AG08395 (cell line): Measurements from ENCODE around the gene ATXN7L1.

Experiments
- DNase-seq: peaks from one replicate; pipeline ENCODE4 v3.0.0; 2012; ENCODE audit warnings: mixed read lengths, low spot score

The ATXN7L1 gene

GRCh38 chr7:105644937-105645336 lies 231.5 kb downstream of the ATXN7L1 start:
- DNase-seq: no peak

GRCh38 chr7:105643851-105644250 lies 232.5 kb downstream of the ATXN7L1 start:
- DNase-seq: no peak

GRCh38 chr7:105643384-105643783 lies 233.0 kb downstream of the ATXN7L1 start:
- DNase-seq: no peak

GRCh38 chr7:105642264-105642663 lies 234.1 kb downstream of the ATXN7L1 start:
- no peak for DNase-seq

- no peak for DNase-seq
These were observed 235.2 kb downstream of the ATXN7L1 start for GRCh38 chr7:105640956-105641810.

GRCh38 chr7:105639667-105640493 lies 236.5 kb downstream of the ATXN7L1 start:
- DNase-seq: no peak

GRCh38 chr7:105638902-105639495 lies 237.4 kb downstream of the ATXN7L1 start:
- no peak for DNase-seq

- no peak for DNase-seq
These were observed 238.1 kb downstream of the ATXN7L1 start for GRCh38 chr7:105638334-105638733.

GRCh38 chr7:105637755-105638154 lies 238.6 kb downstream of the ATXN7L1 start:
- DNase-seq: no peak

- DNase-seq: no peak
These were observed 239.4 kb downstream of the ATXN7L1 start for GRCh38 chr7:105636982-105637381.

GRCh38 chr7:105635197-105635596 lies 241.2 kb downstream of the ATXN7L1 start:
- no peak for DNase-seq

- DNase-seq: no peak
These were observed 250.4 kb downstream of the ATXN7L1 start for GRCh38 chr7:105625986-105626385.

- DNase-seq: no peak
These were observed 252.5 kb downstream of the ATXN7L1 start for GRCh38 chr7:105623906-105624305.

GRCh38 chr7:105623378-105623777 lies 253.0 kb downstream of the ATXN7L1 start:
- DNase-seq: no peak

- DNase-seq: no peak
These were observed 254.2 kb downstream of the ATXN7L1 start for GRCh38 chr7:105622106-105622731.

GRCh38 chr7:105621617-105622016 lies 254.8 kb downstream of the ATXN7L1 start:
- peak; percentile 83 for DNase-seq

- no peak for DNase-seq
These were observed 255.2 kb downstream of the ATXN7L1 start for GRCh38 chr7:105621176-105621575.

GRCh38 chr7:105619590-105619989 lies 256.8 kb downstream of the ATXN7L1 start:
- DNase-seq: no peak

GRCh38 chr7:105618016-105618296 lies 258.4 kb downstream of the ATXN7L1 start:
- DNase-seq: no peak

- DNase-seq: no peak
These were observed 259.0 kb downstream of the ATXN7L1 start for GRCh38 chr7:105617280-105618015.

GRCh38 chr7:105614341-105614840 lies 262.0 kb downstream of the ATXN7L1 start:
- no peak for DNase-seq
